Measurements from ENCODE around the gene ADAMTS12. TPM values are rescaled to one million over a fixed set of nuclear protein-coding genes. Genes with fewer than 3 reads are reported as not detected.

ADAMTS12 gene
- total RNA-seq, 4 donors from 2014 or later, result 0.60 to 4.1 (median 1.3) TPM

GRCh38 chr5:33582417-33582816, 309.4 kb downstream of the ADAMTS12 start:
- Histone ChIP-seq H3K9me3 (no peaks in the 10 kb centered on the region), H3K4me1 (no peaks in the 10 kb centered on the region), H3K27me3 (no peaks in the 10 kb centered on the region), H3K36me3 (no peaks in the 10 kb centered on the region), H3K4me3 (no peak overlapping the region), H3K27ac (no peak overlapping the region)
- in situ Hi-C loops (cut with MboI; ENCODE audit: low pct_ligation_motif_present in 1 of 4, low pct_unique_long_range_greater_than_20kb in 1 of 4, low sequenced_read_pairs in 3 of 4), result no loop called here
- no peak for TF ChIP-seq EP300 (IDR thresholded peaks at IDR 0.05; ENCODE audit: low read depth)
- TF ChIP-seq, protein P1, sequence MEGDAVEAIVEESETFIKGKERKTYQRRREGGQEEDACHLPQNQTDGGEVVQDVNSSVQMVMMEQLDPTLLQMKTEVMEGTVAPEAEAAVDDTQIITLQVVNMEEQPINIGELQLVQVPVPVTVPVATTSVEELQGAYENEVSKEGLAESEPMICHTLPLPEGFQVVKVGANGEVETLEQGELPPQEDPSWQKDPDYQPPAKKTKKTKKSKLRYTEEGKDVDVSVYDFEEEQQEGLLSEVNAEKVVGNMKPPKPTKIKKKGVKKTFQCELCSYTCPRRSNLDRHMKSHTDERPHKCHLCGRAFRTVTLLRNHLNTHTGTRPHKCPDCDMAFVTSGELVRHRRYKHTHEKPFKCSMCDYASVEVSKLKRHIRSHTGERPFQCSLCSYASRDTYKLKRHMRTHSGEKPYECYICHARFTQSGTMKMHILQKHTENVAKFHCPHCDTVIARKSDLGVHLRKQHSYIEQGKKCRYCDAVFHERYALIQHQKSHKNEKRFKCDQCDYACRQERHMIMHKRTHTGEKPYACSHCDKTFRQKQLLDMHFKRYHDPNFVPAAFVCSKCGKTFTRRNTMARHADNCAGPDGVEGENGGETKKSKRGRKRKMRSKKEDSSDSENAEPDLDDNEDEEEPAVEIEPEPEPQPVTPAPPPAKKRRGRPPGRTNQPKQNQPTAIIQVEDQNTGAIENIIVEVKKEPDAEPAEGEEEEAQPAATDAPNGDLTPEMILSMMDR (IDR thresholded peaks at IDR 0.05), result no peak
- no peak for TF ChIP-seq POLR2A (IDR thresholded peaks at IDR 0.05)
- no peak for TF ChIP-seq POLR2AphosphoS5 (IDR thresholded peaks at IDR 0.05)
- intact Hi-C loops (cut with DNase I; ENCODE audit: low total_unique reads), result no loop called here
- no peak for DNase-seq
- WGBS, 2 donors (ENCODE audit: low coverage in 1 of 2), result 63 to 76% methylated on average over 6 to 7 of the region's 7 CpGs

- Histone ChIP-seq H3K9me3 (no peaks in the 10 kb centered on the region), H3K4me1 (no peaks in the 10 kb centered on the region), H3K27ac (no peak overlapping the region), H3K4me3 (no peak overlapping the region), H3K27me3 (no peaks in the 10 kb centered on the region), H3K36me3 (no peaks in the 10 kb centered on the region)
- 72 to 100% methylated on average over 1 to 2 of the region's 2 CpGs for WGBS, 2 donors (ENCODE audit: low coverage in 1 of 2)
- intact Hi-C loops (cut with DNase I; ENCODE audit: low total_unique reads) (no loop called here), in situ Hi-C loops (cut with MboI; ENCODE audit: low pct_ligation_motif_present in 1 of 4, low pct_unique_long_range_greater_than_20kb in 1 of 4, low sequenced_read_pairs in 3 of 4) (no loop called here)
- no peak for DNase-seq
- TF ChIP-seq POLR2A (IDR thresholded peaks at IDR 0.05) (no peak), EP300 (IDR thresholded peaks at IDR 0.05; ENCODE audit: low read depth) (no peak), POLR2AphosphoS5 (IDR thresholded peaks at IDR 0.05) (no peak)
- TF ChIP-seq, protein P1 (IDR thresholded peaks at IDR 0.05), result no peak
Observed at GRCh38 chr5:33579789-33580188, 312.0 kb downstream of the ADAMTS12 start.

GRCh38 chr5:33579152-33579551, 312.6 kb downstream of the ADAMTS12 start:
- no peaks in the 10 kb centered on the region for H3K36me3 ChIP-seq
- intact Hi-C loops (cut with DNase I; ENCODE audit: low total_unique reads) (no loop called here), in situ Hi-C loops (cut with MboI; ENCODE audit: low pct_ligation_motif_present in 1 of 4, low pct_unique_long_range_greater_than_20kb in 1 of 4, low sequenced_read_pairs in 3 of 4) (no loop called here)
- H3K9me3 ChIP-seq, result no peaks in the 10 kb centered on the region
- H3K4me1 ChIP-seq, result no peaks in the 10 kb centered on the region
- DNase-seq, result no peak
- no peak overlapping the region for H3K4me3 ChIP-seq
- no peak for TF ChIP-seq EP300 (IDR thresholded peaks at IDR 0.05; ENCODE audit: low read depth)
- TF ChIP-seq POLR2A (IDR thresholded peaks at IDR 0.05), result no peak
- no peak for TF ChIP-seq POLR2AphosphoS5 (IDR thresholded peaks at IDR 0.05)
- TF ChIP-seq, protein P1 (IDR thresholded peaks at IDR 0.05), result no peak
- no peak overlapping the region for H3K27ac ChIP-seq
- H3K27me3 ChIP-seq, result no peaks in the 10 kb centered on the region
- WGBS, 2 donors (ENCODE audit: low coverage in 1 of 2), result 60 to 76% methylated on average over 2 to 3 of the region's 3 CpGs

DNA sequence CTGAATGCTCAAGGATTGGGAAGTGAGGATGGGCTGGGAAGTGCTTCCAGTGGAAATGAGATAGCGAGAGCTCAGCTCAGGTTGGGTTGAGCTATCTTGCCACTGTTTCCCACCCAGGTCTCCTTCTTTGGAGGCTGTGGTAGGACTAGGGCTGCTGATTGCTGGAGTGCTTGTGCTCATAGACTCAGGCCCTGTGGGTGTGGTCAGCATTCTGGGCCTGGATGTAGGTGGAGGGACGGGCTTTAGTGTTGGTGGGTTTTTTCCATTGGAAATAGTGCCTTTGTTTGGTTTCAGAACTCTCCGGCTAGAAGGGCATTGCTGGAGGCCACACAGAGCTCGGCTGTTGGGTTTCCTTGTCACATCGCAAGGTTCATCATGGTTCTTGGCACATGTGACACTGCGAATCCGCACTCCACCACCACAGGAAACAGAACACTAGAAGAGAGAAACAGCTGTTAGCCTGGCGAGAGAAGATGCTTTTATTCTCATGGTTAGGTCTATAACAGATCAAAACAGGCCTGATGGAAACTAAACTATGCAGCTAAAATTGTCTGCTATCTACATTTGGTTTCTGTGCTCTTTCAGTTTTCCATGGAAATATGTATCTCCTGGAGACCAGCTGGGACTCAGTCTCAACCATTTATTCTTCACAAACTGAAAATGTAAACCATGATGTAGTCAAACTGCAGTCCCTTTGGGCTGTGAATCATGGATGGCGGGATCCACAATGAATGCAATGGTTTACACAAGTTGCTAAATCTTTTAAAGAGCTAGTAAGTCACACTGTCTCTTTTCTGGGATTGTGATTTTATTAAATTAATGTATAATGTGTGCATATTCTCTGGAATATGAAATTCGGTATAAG, 314.8 kb downstream of the ADAMTS12 start:
- DNase-seq, result no peak
- H3K36me3 ChIP-seq, result no peaks in the 10 kb centered on the region
- H3K27me3 ChIP-seq, result no peaks in the 10 kb centered on the region
- in situ Hi-C loops (cut with MboI; ENCODE audit: low pct_ligation_motif_present in 1 of 4, low pct_unique_long_range_greater_than_20kb in 1 of 4, low sequenced_read_pairs in 3 of 4), result no loop called here
- H3K27ac ChIP-seq, result no peak overlapping the region
- H3K9me3 ChIP-seq, result no peaks in the 10 kb centered on the region
- H3K4me3 ChIP-seq, result no peak overlapping the region
- H3K4me1 ChIP-seq, result no peaks in the 10 kb centered on the region
- TF ChIP-seq POLR2AphosphoS5 (IDR thresholded peaks at IDR 0.05) (no peak), EP300 (IDR thresholded peaks at IDR 0.05; ENCODE audit: low read depth) (no peak), POLR2A (IDR thresholded peaks at IDR 0.05) (no peak)
- TF ChIP-seq, protein P1 (IDR thresholded peaks at IDR 0.05), result no peak
- intact Hi-C loops (cut with DNase I; ENCODE audit: low total_unique reads), result no loop called here
- 79 to 84% methylated on average over 3 to 10 of the region's 10 CpGs for WGBS, 2 donors (ENCODE audit: low coverage in 1 of 2)

All from transverse colon (tissue), 4 donors.